Upper lobe of left lung (tissue), 4 donors: Measurements from ENCODE around the gene ECE1.
"Not testable (repeated sequence)": the region's sequence is repeated elsewhere in the genome, so short reads cannot be mapped to it uniquely, and the experiment has no call there.

Experiments used
- EP300 ChIP-seq, 4 donors: sonication (generic); formaldehyde crosslinking; IDR thresholded peaks; one replicate each; pipeline ENCODE4 v1.5.1; 2017; ENCODE audit warnings: antibody characterized with exemption in 4 of 4, control low read depth in 2 of 4
- POLR2AphosphoS5 ChIP-seq, 2 donors: sonication (generic); formaldehyde crosslinking; IDR thresholded peaks; one replicate each; pipeline ENCODE4 v1.5.1; 2017; ENCODE audit warnings: antibody characterized with exemption in 2 of 2
- TF ChIP-seq, protein P1 (sequence below), 6 experiments: fragments of 450-650 bp in 4 of 6; fragments of 200-600 bp in 2 of 6; sonication (generic) in 2 of 6; IDR thresholded peaks; one replicate each; pipeline ENCODE4 v1.5.1; 2016 to 2019; ENCODE audit warnings: antibody characterized with exemption in 6 of 6

DNA sequence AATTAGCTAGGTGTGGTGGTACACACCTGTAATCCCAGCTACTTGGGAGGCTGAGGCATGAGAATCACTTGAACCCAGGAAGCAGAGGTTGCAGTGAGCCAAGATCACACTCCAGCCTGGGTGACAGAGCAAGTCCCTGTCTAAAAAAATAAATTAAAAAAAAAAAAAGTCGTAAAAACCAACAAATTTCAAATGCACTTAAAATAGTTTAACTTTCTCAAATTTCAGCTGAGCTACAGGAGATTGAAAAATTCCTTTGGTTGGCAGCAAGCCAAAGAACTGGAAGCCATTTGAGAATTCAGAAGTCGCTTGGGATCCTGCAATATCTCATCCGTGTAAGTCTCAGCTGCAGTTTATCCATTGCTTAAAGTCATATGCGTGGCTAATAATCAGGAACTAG, 119.4 kb downstream of the ECE1 start:
- TF ChIP-seq, protein P1, sequence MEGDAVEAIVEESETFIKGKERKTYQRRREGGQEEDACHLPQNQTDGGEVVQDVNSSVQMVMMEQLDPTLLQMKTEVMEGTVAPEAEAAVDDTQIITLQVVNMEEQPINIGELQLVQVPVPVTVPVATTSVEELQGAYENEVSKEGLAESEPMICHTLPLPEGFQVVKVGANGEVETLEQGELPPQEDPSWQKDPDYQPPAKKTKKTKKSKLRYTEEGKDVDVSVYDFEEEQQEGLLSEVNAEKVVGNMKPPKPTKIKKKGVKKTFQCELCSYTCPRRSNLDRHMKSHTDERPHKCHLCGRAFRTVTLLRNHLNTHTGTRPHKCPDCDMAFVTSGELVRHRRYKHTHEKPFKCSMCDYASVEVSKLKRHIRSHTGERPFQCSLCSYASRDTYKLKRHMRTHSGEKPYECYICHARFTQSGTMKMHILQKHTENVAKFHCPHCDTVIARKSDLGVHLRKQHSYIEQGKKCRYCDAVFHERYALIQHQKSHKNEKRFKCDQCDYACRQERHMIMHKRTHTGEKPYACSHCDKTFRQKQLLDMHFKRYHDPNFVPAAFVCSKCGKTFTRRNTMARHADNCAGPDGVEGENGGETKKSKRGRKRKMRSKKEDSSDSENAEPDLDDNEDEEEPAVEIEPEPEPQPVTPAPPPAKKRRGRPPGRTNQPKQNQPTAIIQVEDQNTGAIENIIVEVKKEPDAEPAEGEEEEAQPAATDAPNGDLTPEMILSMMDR (IDR thresholded peaks at IDR 0.05), result not testable (repeated sequence)
- not testable (repeated sequence) for TF ChIP-seq POLR2AphosphoS5, EP300 (IDR thresholded peaks at IDR 0.05)
